ENCODE results near the gene PLEKHA3. TPM values are rescaled to one million over a fixed set of nuclear protein-coding genes. Genes with fewer than 3 reads are reported as not detected.

The PLEKHA3 gene
- total and polyA plus RNA-seq, 2 donors (not counting 1 experiment from before 2014, with no cell fraction given), result 5.9 to 34.6 TPM

DNA sequence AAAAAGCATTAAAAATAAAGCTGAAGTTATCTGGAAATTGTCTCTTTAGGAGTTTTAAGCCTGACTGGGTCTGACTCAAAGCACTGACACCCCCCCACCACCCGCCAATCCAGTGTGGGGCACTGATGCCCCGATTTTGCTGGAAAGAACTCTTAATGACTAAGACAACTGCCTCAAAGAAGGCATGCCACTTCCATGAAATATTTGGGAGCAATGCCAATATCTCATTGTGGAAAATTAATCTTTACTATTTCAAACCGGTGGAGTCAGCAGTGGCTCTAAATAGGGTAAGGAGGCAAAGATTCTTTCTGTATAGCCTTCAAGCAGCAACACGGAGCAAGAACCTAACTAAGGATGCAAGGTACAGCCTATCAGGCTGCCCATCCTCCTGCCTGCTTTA is 6.3 kb upstream of the PLEKHA3 start:
- Histone ChIP-seq H3K4me1 (ENCODE audit: control insufficient read depth, extremely low read depth, insufficient read depth, low read length) (peaks cover 2% of the 10 kb centered on the region), H2AFZ (ENCODE audit: low read length) (no peak overlapping the region), H3K4me2 (ENCODE audit: extremely low read depth, insufficient read depth, low read length) (no peak overlapping the region), H3K9ac (ENCODE audit: insufficient read depth, low read length) (no peak overlapping the region), H3K9me3 (ENCODE audit: control insufficient read depth, insufficient read depth, low read depth, low read length) (no peaks in the 10 kb centered on the region), H3K36me3 (ENCODE audit: control insufficient read depth, insufficient read depth, low read length) (no peaks in the 10 kb centered on the region), H3K27ac (ENCODE audit: insufficient read depth, low read length) (no peak overlapping the region), H4K20me1 (ENCODE audit: control insufficient read depth, extremely low read depth, insufficient read depth, low read length) (no peaks in the 10 kb centered on the region), H3K79me2 (ENCODE audit: control insufficient read depth, insufficient read depth, low read length) (peaks cover 5% of the 10 kb centered on the region), H3K27me3 (ENCODE audit: control insufficient read depth, insufficient read depth, low read length) (no peaks in the 10 kb centered on the region), H3K4me3 (replicated peaks in 1 of 4; ENCODE audit: control extremely low read depth in 1 of 4, insufficient read depth in 1 of 4, low read depth in 3 of 4, low read length in 4 of 4) (no peak overlapping the region)
- peak; percentile 36 to 42 for DNase-seq (ENCODE audit: low read depth in 2 of 2)
- TF ChIP-seq, protein P1, sequence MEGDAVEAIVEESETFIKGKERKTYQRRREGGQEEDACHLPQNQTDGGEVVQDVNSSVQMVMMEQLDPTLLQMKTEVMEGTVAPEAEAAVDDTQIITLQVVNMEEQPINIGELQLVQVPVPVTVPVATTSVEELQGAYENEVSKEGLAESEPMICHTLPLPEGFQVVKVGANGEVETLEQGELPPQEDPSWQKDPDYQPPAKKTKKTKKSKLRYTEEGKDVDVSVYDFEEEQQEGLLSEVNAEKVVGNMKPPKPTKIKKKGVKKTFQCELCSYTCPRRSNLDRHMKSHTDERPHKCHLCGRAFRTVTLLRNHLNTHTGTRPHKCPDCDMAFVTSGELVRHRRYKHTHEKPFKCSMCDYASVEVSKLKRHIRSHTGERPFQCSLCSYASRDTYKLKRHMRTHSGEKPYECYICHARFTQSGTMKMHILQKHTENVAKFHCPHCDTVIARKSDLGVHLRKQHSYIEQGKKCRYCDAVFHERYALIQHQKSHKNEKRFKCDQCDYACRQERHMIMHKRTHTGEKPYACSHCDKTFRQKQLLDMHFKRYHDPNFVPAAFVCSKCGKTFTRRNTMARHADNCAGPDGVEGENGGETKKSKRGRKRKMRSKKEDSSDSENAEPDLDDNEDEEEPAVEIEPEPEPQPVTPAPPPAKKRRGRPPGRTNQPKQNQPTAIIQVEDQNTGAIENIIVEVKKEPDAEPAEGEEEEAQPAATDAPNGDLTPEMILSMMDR (conservative IDR thresholded peaks at IDR 0.05 in 1 of 2, IDR thresholded peaks at IDR 0.05 in 1 of 2; ENCODE audit: low read depth in 1 of 2, low read length in 2 of 2), result no peak
- TF ChIP-seq EZH2 (IDR thresholded peaks at IDR 0.05; ENCODE audit: low read length, missing control alignments), result no peak

DNA sequence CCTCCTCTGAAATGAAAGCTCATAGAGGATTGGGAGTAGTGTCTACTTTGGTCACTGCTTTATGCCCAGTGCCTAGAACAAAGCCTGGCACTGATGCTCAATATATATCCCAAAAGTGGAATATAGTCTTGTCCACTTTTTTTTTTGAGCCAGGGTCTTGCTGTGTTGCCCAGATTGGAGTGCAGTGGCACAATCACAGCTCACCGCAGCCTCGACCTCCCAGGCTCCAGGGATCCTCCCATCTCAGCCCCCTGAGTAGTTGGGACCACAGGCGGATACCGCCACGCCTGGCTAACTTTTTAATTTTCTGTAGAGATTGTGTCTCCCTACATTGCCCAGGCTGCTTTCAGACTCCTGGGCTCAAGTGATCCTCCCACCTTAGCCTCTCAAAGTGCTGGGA is 5.7 kb upstream of the PLEKHA3 start:
- Histone ChIP-seq H3K27ac (ENCODE audit: insufficient read depth, low read length) (no peak overlapping the region), H3K9ac (ENCODE audit: insufficient read depth, low read length) (no peak overlapping the region), H3K79me2 (ENCODE audit: control insufficient read depth, insufficient read depth, low read length) (peaks cover 5% of the 10 kb centered on the region), H3K9me3 (ENCODE audit: control insufficient read depth, insufficient read depth, low read depth, low read length) (no peaks in the 10 kb centered on the region), H2AFZ (ENCODE audit: low read length) (no peak overlapping the region), H3K4me3 (replicated peaks in 1 of 4; ENCODE audit: control extremely low read depth in 1 of 4, insufficient read depth in 1 of 4, low read depth in 3 of 4, low read length in 4 of 4) (no peak overlapping the region), H4K20me1 (ENCODE audit: control insufficient read depth, extremely low read depth, insufficient read depth, low read length) (no peaks in the 10 kb centered on the region), H3K4me1 (ENCODE audit: control insufficient read depth, extremely low read depth, insufficient read depth, low read length) (peaks cover 2% of the 10 kb centered on the region), H3K27me3 (ENCODE audit: control insufficient read depth, insufficient read depth, low read length) (no peaks in the 10 kb centered on the region), H3K36me3 (ENCODE audit: control insufficient read depth, insufficient read depth, low read length) (no peaks in the 10 kb centered on the region), H3K4me2 (ENCODE audit: extremely low read depth, insufficient read depth, low read length) (no peak overlapping the region)
- TF ChIP-seq EZH2 (IDR thresholded peaks at IDR 0.05; ENCODE audit: low read length, missing control alignments), result no peak
- TF ChIP-seq, protein P1 (conservative IDR thresholded peaks at IDR 0.05 in 1 of 2, IDR thresholded peaks at IDR 0.05 in 1 of 2; ENCODE audit: low read depth in 1 of 2, low read length in 2 of 2), result no peak
- no peak for DNase-seq (ENCODE audit: low read depth in 2 of 2)

DNA sequence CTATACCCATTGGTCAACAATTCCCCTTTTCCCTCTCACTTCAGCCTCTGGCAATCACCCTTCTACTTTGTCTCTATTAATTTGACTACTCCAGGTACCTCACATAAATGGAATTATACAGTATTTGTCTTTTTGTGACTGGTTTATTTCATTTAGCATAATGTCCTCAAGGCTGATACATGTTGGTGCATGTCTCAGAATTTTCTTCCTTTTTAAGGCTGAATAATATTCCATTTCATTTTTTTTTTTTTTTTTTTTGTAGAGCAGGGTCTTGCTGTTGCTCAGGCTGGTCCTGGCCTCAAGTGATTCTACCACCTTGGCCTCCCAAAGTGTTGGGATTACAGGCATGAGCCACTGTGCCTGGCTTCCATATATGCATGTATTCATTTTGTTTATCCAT is 3.8 kb upstream of the PLEKHA3 start:
- Histone ChIP-seq H3K4me3 (replicated peaks in 1 of 4; ENCODE audit: control extremely low read depth in 1 of 4, insufficient read depth in 1 of 4, low read depth in 3 of 4, low read length in 4 of 4) (peak overlapping the region in 1 of 4 experiments; percentile 99), H3K9me3 (ENCODE audit: control insufficient read depth, insufficient read depth, low read depth, low read length) (no peaks in the 10 kb centered on the region), H3K36me3 (ENCODE audit: control insufficient read depth, insufficient read depth, low read length) (no peaks in the 10 kb centered on the region), H3K79me2 (ENCODE audit: control insufficient read depth, insufficient read depth, low read length) (peaks cover 13% of the 10 kb centered on the region), H2AFZ (ENCODE audit: low read length) (no peak overlapping the region), H3K9ac (ENCODE audit: insufficient read depth, low read length) (no peak overlapping the region), H3K4me2 (ENCODE audit: extremely low read depth, insufficient read depth, low read length) (no peak overlapping the region), H4K20me1 (ENCODE audit: control insufficient read depth, extremely low read depth, insufficient read depth, low read length) (no peaks in the 10 kb centered on the region), H3K27me3 (ENCODE audit: control insufficient read depth, insufficient read depth, low read length) (no peaks in the 10 kb centered on the region), H3K27ac (ENCODE audit: insufficient read depth, low read length) (no peak overlapping the region), H3K4me1 (ENCODE audit: control insufficient read depth, extremely low read depth, insufficient read depth, low read length) (peaks cover 2% of the 10 kb centered on the region)
- no peak for DNase-seq (ENCODE audit: low read depth in 2 of 2)
- TF ChIP-seq EZH2 (IDR thresholded peaks at IDR 0.05; ENCODE audit: low read length, missing control alignments), result no peak
- TF ChIP-seq, protein P1 (conservative IDR thresholded peaks at IDR 0.05 in 1 of 2, IDR thresholded peaks at IDR 0.05 in 1 of 2; ENCODE audit: low read depth in 1 of 2, low read length in 2 of 2), result no peak
